GM10847 (cell line): ENCODE data around the gene LY9.
A peak's percentile ranks its signal among the peaks of the same experiment; 100 is the strongest.

Experiments used
- POLR2A ChIP-seq: IDR thresholded peaks from 2 replicates; pipeline ENCODE4 v1.6.1; 2011; ENCODE audit not compliant: insufficient read length; ENCODE audit errors: extremely low read depth

The LY9 gene

DNA sequence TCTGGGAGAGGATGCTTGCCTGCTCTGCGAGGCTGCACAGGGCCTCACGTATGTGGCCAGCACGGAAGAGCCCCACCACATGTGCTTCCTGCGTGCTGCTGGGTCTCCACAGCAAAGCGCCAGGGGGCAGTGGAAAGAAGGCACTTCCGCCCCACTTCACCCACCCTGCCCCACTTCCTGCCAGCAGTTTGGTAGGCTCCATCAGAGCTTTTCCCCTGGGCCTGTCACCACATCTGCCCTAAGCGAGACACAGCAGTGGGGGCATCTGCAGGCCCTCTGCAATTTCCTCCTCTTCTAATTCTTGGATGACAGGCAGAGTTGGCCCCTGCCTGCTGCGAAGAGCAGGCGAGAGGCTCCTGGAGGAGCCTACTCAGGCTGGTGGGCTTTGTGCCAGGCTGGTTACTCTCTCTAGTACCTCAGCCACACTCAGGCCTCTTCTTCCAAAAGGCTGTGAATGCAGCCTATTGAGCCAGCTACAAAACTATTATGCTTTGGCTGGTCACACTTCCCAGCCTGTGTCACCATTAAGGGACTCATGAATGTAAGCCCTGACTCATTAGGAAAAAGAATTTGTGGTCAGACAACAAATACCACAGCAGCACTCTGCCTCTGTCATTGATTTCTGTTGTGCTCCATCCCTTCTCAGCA lies 41.7 kb downstream of the LY9 start:
- TF ChIP-seq POLR2A: peak; percentile 27

DNA sequence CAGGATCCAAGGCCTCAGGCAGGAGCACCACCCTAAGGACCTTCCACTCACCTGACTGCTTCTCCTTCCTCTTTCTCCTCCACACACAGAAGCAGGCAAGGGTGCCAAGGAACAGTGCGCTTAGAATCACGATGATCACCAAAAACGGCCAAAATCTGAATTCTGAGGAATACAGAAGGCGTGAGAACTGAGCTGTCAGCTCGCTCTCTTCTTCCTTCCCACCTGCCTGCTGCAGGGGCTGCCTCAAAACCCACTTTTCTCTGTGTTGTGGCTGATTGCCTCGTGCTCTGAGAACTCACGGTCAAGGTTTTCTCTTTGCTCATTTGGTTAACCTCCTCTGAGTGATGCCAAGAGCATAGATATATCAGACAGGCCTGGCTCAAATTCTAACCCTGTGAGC lies 42.9 kb downstream of the LY9 start:
- TF ChIP-seq POLR2A: no peak

DNA sequence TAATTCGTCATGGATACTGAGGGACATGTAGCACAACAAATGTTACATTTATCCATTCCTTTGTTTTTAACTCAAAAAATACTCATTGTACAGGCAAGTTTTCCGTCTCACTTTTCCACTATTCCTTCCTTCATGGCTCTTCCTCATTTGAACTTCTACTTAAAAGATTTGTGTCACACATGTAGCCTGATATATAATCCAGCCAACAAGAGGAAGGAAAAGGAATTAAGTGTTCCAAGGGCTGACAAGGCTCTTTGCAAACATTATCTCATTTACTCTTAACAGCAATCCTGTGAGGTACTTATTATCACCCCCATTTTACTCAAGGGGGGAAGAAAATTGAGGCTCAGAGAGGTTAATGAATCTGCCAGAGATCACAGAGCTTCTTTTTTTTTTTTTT lies 43.8 kb downstream of the LY9 start:
- no peak for TF ChIP-seq POLR2A

DNA sequence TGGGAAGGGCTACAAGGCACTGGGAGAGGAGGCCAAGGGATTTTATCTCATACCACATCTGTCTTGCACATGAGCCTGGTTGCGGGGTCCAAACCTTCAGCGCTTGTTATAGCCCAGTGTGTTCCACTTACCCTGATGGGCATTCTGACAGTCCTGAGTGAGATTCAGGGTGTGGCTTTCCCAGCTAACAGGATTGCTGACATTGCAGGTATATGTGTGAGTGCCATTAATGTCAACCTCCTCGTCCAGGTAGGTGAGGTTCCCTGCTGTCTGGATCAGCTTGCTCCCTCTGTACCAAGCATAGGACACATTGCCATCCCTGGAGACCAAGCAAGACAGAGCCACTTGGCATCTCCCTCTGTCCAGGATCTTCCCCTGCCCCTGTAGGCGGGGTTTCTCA lies 45.1 kb downstream of the LY9 start:
- no peak for TF ChIP-seq POLR2A

DNA sequence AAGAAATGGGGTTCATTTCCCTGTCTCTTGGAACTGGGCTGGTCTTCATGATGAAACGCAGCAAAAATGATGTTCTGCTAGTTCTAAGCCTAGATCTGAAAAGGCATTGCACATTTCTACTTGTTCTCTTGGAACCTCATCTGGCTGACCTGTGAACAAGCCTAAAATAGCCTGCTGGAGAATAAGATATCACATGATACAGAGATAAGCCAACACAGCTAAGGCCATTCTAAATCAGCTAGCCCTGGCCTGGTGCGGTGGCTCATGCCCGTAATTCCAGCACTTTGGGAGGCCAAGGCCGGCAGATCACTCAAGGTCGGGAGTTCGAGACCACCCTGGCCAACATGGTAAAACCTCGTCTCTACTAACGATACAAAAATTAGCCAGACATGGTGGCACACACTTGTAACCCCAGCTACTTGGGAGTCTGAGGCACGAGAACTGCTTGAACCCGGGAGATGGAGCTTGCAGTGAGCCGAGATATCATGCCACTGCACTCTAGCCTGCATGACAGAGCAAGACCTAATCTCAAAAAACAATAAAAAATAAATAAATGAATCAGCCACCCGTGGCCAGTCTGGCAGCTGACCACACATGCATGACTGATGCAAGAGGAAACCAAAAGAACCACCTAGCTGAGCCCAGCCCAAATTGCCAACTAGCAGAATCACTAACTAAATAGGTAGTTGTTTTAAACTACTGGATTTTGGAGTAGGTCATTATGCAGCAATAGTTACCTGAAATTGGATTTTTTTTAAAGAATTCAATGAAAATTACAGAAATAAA lies 48.7 kb downstream of the LY9 start:
- TF ChIP-seq POLR2A: no peak

DNA sequence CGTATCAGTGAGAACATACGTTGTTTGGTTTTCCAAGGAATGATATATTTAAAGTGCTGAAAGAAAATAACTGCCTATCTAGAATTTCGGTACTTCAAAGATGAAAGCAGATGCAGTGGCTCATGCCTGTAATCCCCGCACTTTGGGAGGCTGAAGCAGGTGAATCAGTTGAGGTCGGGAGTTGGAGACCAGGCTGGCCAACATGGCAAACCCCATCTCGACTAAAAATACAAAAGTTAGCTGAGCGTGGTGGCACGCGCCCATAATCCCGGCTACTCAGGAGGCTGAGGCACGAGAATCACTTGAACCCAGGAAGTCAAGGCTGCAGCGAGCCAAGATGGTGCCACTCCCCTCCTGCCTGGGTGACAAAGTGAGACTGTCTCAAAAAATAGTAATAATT lies 50.3 kb downstream of the LY9 start:
- no peak for TF ChIP-seq POLR2A

DNA sequence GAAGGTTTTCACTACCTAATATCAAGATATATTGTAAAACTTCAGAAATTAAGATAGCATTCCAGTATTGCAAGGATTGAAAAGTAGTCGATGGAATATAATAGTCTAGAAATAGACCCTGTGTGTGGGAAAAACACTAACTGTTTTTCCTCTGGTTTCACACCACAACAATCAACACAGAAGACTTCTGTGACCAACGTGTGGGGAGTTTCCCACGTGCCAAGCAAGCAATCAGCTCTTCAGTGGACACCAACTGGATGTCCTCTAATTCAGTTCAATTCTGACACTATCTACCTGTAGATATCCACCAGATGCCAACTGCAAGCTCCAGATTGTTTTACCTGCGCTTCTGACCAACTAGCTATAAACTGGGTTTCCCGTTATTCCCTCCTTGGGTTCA lies 54.6 kb downstream of the LY9 start:
- TF ChIP-seq POLR2A: no peak

DNA sequence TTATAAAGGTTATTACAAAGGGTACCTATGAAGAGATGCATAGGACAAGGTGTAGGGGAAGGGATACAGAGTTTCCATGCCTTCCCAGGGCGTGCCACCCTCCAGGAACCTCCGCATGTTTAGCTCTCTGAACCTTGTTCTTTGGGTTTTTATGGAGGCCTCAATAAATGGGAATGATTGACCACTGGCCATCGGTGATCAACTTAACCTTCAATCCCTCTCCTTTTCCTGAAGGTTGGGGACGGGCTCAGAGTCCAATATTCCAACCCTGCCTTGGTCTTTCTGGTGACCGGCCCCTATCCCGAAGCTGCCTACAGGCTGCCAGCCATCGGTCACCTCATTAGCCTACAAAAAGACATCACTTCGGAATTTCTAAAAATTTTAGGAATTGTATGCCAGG lies 55.0 kb downstream of the LY9 start:
- TF ChIP-seq POLR2A: no peak

DNA sequence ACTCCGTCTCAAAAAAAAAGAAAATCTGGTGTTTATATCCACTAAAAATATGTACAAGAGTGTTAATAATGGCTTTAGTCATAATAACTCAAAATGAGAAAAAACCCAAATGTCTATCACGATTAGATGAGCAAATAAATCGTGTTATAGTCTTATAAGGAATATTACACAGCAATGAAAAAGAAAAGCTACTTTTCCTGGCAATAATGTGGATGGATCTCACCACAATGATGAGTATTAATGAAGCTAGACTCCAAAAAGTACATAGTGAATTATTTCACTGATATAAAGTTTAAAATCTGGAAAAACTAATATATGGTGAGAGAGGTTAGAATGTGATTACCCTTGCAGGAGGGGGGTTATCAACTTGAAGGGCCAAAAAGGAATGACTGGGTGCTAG lies 57.0 kb downstream of the LY9 start:
- no peak for TF ChIP-seq POLR2A

DNA sequence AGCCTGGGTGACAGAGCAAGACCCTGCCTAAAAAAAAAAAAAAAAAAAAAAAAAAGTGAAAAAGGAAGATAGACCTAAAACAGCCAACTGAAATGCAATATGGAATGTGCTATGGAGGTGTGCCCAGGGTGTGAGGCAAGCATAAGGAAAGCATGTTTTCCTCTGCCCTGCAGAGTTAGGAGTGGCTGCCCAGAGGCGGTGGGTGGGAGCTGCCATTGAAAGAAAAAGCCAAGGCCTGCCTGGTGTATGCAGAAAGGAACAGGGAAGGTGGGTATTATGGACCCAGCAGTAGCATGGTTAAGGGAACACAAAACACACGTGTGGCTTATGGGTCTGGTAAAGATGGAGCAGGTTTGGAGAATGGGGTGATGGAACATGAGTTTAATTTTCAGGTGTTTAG lies 57.8 kb downstream of the LY9 start:
- TF ChIP-seq POLR2A: no peak

DNA sequence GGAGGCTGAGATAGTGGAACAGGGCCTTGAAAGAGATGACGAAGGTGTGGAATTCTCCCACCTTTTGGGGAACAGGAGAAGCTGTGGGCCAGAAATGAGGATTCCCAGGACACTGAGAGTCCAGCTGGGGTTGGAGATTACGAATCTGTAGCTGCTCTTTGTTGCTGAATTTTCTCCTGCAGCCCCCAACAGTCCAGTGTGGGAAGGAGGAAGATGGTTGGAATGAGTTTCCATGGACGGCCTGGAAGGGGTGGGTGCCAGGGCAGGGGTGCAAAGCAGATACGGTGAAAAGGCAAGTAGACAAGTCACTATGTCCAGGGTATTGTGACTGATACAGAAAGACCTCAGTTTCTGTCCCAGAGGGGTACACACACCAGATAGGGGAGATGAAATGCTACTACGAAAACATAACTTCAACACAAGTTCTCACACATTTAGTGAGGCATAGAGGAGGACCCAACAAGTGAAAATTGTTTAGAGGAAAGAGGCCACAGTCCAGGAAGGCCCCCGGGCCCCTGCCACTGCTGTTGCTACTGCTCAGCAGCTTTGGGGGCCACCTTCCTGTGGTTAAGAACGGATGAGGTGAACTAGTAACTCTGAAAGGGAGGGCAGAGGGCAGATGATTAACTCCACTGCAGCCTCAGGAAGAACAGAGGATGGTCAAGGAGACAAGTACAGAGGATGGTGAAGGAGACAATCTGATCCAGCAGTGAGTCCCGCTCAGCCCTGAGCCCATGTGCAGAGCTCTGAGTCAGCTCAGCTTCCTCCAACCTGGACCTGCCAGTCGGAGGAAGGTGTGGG lies 59.4 kb downstream of the LY9 start:
- no peak for TF ChIP-seq POLR2A

DNA sequence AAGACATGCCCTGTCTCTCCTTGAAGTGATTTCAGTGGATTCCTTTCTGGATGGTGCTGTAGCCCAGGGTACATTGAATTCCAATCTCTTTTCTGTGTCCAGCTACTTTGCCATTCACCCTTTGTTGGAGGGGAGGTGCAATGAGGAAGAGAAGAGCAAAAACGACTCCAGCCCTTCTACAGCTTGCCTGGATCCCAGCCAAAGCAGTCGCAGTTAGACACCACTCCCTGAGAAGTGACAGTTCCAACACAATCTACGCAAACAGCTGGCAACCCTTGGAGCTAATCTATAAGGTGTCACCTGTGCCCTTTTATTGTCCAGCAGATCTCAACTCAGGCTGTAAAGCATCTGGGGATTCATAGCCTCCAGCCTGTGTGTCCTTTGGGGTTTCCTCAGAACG lies 62.1 kb downstream of the LY9 start:
- no peak for TF ChIP-seq POLR2A

DNA sequence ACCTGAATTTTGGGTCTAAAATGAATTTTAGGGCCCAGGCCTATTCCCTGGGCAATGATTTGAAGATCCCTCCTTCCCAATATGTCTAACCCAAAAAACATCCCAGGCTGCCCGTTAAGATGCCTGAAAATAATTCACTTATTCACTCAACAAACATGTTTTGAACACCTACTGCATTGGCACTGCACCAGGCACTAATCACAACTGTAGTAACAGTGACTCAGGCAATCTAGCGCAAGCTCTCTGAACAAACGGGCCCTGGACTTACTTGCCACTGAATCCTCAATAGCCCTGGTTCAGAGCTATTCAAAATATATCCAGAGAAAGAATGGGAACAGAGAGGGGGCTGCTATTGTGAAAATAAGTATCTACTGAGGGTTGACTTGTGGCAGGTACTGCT lies 62.5 kb downstream of the LY9 start:
- no peak for TF ChIP-seq POLR2A

DNA sequence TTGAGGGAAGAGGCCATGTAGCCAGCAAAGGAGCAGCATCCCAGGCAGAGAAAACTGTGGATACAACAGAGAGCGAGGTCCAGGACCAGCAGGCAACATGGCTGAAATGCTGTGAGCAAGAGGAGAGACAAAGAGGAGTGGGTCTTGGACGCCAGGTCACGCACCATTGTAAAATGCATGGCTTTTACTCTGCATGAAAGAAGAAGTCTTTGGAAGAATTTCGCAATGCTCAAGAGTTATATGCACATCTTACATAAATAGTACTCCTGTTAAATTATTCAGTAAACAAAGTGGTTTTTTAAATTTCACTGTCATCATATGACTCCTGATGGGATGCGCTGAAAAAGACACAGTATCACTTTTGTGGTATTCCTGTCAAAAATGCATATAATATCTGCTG lies 63.2 kb downstream of the LY9 start:
- no peak for TF ChIP-seq POLR2A

DNA sequence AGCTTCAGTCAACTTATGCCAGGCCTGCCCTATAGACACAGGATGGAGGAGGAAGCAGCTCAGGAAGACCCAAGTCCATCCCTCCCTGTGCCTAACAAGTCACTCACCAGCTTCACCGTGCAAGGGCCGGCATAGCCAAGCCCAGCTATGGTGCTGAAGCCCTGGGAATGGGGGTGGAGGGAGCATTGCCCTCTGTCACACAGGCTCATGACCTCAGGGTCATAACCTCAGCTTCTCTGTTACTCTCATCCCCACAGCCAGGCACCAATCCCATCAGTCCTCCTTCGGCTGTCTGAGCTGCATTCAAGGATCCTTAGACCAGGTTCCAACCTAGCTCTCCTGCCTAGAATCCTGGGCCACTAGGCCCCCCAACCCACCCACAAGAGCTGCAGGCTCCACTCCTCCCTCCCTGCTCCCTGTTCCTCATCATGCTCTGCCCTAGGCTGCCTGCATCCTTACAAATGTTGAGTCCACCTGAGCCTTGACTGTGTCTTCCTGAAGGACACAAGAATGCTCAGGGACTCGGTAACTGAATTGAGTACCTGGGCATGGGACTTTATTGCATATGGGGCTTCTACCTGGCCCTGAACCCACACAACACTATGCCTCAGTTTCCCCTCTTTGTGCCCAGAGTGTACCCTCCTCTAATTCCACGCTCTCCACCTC lies 65.0 kb downstream of the LY9 start:
- no peak for TF ChIP-seq POLR2A
